ENCODE measurements around the gene GRAMD1A. TPM values are rescaled to one million over a fixed set of nuclear protein-coding genes. Genes with fewer than 3 reads are reported as not detected.
"Not testable (repeated sequence)": the region's sequence is repeated elsewhere in the genome, so short reads cannot be mapped to it uniquely, and the experiment has no call there.

The GRAMD1A gene
- polyA plus RNA-seq, 1 of the 3 experiments (the other 2 are of a cell fraction): 81.9 TPM

- ChIA-PET CTCF (interaction anchor here (0.9 to 4.0 kb wide), 3 partner anchors 8 to 116 kb away, joined by 3 to 32 read pairs (median 5); no protein-coding TSS in a partner anchor), POLR2A (interaction anchor here (0.6 to 1.3 kb wide), 4 partner anchors 38 to 286 kb away, joined by 3 to 4 read pairs (median 4); partner anchors contain the start of gene ZNF302)
- Histone ChIP-seq H3K4me2 (peak within 1 kb of the TSS; percentile 97), H3F3A (replicated peaks; ENCODE audit: insufficient read depth) (no peaks in the 10 kb centered on the region), H3K9ac (peak within 1 kb of the TSS; percentile 68), H3K4me3 (ENCODE audit: low read depth in 2 of 2, low read length in 1 of 2) (peak within 1 kb of the TSS; percentile 95), H3K27me3 (ENCODE audit: insufficient read depth) (no peaks in the 10 kb centered on the region), H3K79me2 (ENCODE audit: insufficient read depth) (peaks cover 23% of the 10 kb centered on the region; the same call in 1 of the 2 replicates), H3K9me2 (no peaks in the 10 kb centered on the region), H3K4me1 (ENCODE audit: control insufficient read depth in 1 of 2, insufficient read depth in 2 of 2, low read depth in 1 of 2, low read length in 1 of 2) (peaks cover 0 to 21% of the 10 kb centered on the region in 2 experiments; a peak in 2 of 4 replicates), H3K36me3 (replicated peaks in 1 of 2; ENCODE audit: control insufficient read depth in 1 of 2, insufficient read depth in 2 of 2, low read length in 1 of 2) (peaks cover 11 to 19% of the 10 kb centered on the region in 2 experiments), H3K9me3 (no peaks in the 10 kb centered on the region), H3K27ac (ENCODE audit: low read depth in 2 of 2, low read length in 1 of 2) (peak within 1 kb of the TSS in 1 of 2 experiments; percentile 94; a peak in 2 of 4 replicates), H4K20me1 (ENCODE audit: insufficient read depth) (no peaks in the 10 kb centered on the region), H2AFZ (ENCODE audit: low read depth) (peak within 1 kb of the TSS; percentile 95)
- TF ChIP-seq USF1 (IDR thresholded peaks at IDR 0.05; ENCODE audit: borderline replicate concordance, low read depth) (no peak), EZH2phosphoT487 (IDR thresholded peaks at IDR 0.05; ENCODE audit: borderline replicate concordance, low read depth) (no peak), RAD21 (IDR thresholded peaks at IDR 0.05; ENCODE audit: low read length) (no peak), TAF1 (IDR thresholded peaks at IDR 0.05; ENCODE audit: borderline replicate concordance, low read depth, low read length) (0 out of 2 replicates have a peak, but pooled peaks have one; percentile 22), TCF12 (IDR thresholded peaks at IDR 0.05) (no peak), GABPA (IDR thresholded peaks at IDR 0.05; ENCODE audit: low read depth) (peak; percentile 66), SMC3 (IDR thresholded peaks at IDR 0.05; ENCODE audit: low read depth, low read length) (no peak), FOXJ3 (CRISPR knock-in tag; IDR thresholded peaks at IDR 0.05) (no peak), CHD2 (IDR thresholded peaks at IDR 0.05; ENCODE audit: low read length, partially characterized antibody) (peak; percentile 68), RCOR1 (IDR thresholded peaks at IDR 0.05; ENCODE audit: low read length) (no peak), POLR2AphosphoS5 (IDR thresholded peaks at IDR 0.05; ENCODE audit: low read depth, low read length) (peak; percentile 46; the same call in 1 of the 2 replicates), NFIC (IDR thresholded peaks at IDR 0.05; ENCODE audit: borderline replicate concordance) (peak; percentile 44; the same call in 1 of the 2 replicates), ELF1 (IDR thresholded peaks at IDR 0.05) (no peak)
- TF ChIP-seq, protein P1, sequence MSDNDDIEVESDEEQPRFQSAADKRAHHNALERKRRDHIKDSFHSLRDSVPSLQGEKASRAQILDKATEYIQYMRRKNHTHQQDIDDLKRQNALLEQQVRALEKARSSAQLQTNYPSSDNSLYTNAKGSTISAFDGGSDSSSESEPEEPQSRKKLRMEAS (IDR thresholded peaks at IDR 0.05; ENCODE audit: low read depth): 0 out of 2 replicates have a peak, but pooled peaks have one; percentile 24
- DNase-seq: peak; percentile 91
- 27% methylated on average over 19 of the region's 78 CpGs for WGBS (ENCODE audit: low lambda C conversion rate)
Measured at GRCh38 chr19:34963573-34964406, 36.3 kb upstream of the GRAMD1A start, which contains the start of gene ZNF792. ZNF792 (minus strand) TSS chr19:34964229; CDS start chr19:34963662, 567 bp downstream.

GRCh38 chr19:34964598-34964997, 35.5 kb upstream of the GRAMD1A start:
- WGBS (ENCODE audit: low lambda C conversion rate): 54% methylated on average over 6 of the region's 6 CpGs
- TF ChIP-seq, protein P2, sequence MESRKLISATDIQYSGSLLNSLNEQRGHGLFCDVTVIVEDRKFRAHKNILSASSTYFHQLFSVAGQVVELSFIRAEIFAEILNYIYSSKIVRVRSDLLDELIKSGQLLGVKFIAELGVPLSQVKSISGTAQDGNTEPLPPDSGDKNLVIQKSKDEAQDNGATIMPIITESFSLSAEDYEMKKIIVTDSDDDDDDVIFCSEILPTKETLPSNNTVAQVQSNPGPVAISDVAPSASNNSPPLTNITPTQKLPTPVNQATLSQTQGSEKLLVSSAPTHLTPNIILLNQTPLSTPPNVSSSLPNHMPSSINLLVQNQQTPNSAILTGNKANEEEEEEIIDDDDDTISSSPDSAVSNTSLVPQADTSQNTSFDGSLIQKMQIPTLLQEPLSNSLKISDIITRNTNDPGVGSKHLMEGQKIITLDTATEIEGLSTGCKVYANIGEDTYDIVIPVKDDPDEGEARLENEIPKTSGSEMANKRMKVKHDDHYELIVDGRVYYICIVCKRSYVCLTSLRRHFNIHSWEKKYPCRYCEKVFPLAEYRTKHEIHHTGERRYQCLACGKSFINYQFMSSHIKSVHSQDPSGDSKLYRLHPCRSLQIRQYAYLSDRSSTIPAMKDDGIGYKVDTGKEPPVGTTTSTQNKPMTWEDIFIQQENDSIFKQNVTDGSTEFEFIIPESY (IDR thresholded peaks at IDR 0.05; ENCODE audit: borderline replicate concordance, low read depth): no peak
- Histone ChIP-seq H3K27me3 (ENCODE audit: insufficient read depth) (no peaks in the 10 kb centered on the region), H3K9ac (no peak overlapping the region), H3K79me2 (ENCODE audit: insufficient read depth) (peaks cover 23% of the 10 kb centered on the region; the same call in 1 of the 2 replicates), H3K27ac (ENCODE audit: low read depth in 2 of 2, low read length in 1 of 2) (no peak overlapping the region), H3K9me3 (no peaks in the 10 kb centered on the region), H2AFZ (ENCODE audit: low read depth) (no peak overlapping the region), H3F3A (replicated peaks; ENCODE audit: insufficient read depth) (no peaks in the 10 kb centered on the region), H3K4me2 (no peak overlapping the region), H4K20me1 (ENCODE audit: insufficient read depth) (no peaks in the 10 kb centered on the region), H3K9me2 (no peaks in the 10 kb centered on the region), H3K4me3 (ENCODE audit: low read depth in 2 of 2, low read length in 1 of 2) (peak overlapping the region in 1 of 2 experiments; percentile 95; a peak in 2 of 4 replicates), H3K36me3 (replicated peaks in 1 of 2; ENCODE audit: control insufficient read depth in 1 of 2, insufficient read depth in 2 of 2, low read length in 1 of 2) (peaks cover 3 to 11% of the 10 kb centered on the region in 2 experiments), H3K4me1 (ENCODE audit: control insufficient read depth in 1 of 2, insufficient read depth in 2 of 2, low read depth in 1 of 2, low read length in 1 of 2) (peaks cover 0 to 21% of the 10 kb centered on the region in 2 experiments; a peak in 2 of 4 replicates)
- DNase-seq: no peak
- CTCF ChIA-PET: interaction anchor here (1.1 to 4.0 kb wide), 2 partner anchors 8 to 80 kb away, joined by 3 to 32 read pairs; no protein-coding TSS in a partner anchor
- POLR2A ChIA-PET: interaction anchor here (0.6 kb wide), 1 partner anchor 211 kb away, joined by 4 read pairs; no protein-coding TSS in a partner anchor

- H4K20me1 ChIP-seq (ENCODE audit: insufficient read depth); H3K9ac ChIP-seq; H3F3A ChIP-seq (replicated peaks; ENCODE audit: insufficient read depth); H3K27me3 ChIP-seq (ENCODE audit: insufficient read depth); H3K4me3 ChIP-seq (ENCODE audit: low read depth in 2 of 2, low read length in 1 of 2); DNase-seq; POLR2A ChIA-PET; H2AFZ ChIP-seq (ENCODE audit: low read depth); H3K4me2 ChIP-seq; H3K36me3 ChIP-seq (replicated peaks in 1 of 2; ENCODE audit: control insufficient read depth in 1 of 2, insufficient read depth in 2 of 2, low read length in 1 of 2); H3K9me2 ChIP-seq; H3K27ac ChIP-seq (ENCODE audit: low read depth in 2 of 2, low read length in 1 of 2); H3K9me3 ChIP-seq: not testable (repeated sequence)
- 52% methylated on average over 5 of the region's 5 CpGs for WGBS (ENCODE audit: low lambda C conversion rate)
- peaks cover 23% of the 10 kb centered on the region; the same call in 1 of the 2 replicates for H3K79me2 ChIP-seq (ENCODE audit: insufficient read depth)
- CTCF ChIA-PET: interaction anchor here (1.1 kb wide), 1 partner anchor 79 kb away, joined by 3 read pairs; no protein-coding TSS in a partner anchor
- H3K4me1 ChIP-seq (ENCODE audit: control insufficient read depth in 1 of 2, insufficient read depth in 2 of 2, low read depth in 1 of 2, low read length in 1 of 2): peaks cover 0 to 21% of the 10 kb centered on the region in 2 experiments; a peak in 2 of 4 replicates
Measured at GRCh38 chr19:34965505-34965904, 34.6 kb upstream of the GRAMD1A start.

Data from SK-N-SH (cell line).